HG03439 (cell line): ENCODE data around the gene DHCR24.
"Not testable (repeated sequence)": the region's sequence is repeated elsewhere in the genome, so short reads cannot be mapped to it uniquely, and the experiment has no call there.

Experiments used
- ATAC-seq: cut with Tn5 transposase; IDR thresholded peaks from one replicate; pipeline ENCODE4 v1.9.1; 2021; ENCODE audit warnings: mild to moderate bottlenecking, moderate library complexity; ENCODE audit not compliant: unreplicated experiment

DHCR24 gene, protein sequence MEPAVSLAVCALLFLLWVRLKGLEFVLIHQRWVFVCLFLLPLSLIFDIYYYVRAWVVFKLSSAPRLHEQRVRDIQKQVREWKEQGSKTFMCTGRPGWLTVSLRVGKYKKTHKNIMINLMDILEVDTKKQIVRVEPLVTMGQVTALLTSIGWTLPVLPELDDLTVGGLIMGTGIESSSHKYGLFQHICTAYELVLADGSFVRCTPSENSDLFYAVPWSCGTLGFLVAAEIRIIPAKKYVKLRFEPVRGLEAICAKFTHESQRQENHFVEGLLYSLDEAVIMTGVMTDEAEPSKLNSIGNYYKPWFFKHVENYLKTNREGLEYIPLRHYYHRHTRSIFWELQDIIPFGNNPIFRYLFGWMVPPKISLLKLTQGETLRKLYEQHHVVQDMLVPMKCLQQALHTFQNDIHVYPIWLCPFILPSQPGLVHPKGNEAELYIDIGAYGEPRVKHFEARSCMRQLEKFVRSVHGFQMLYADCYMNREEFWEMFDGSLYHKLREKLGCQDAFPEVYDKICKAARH

DNA sequence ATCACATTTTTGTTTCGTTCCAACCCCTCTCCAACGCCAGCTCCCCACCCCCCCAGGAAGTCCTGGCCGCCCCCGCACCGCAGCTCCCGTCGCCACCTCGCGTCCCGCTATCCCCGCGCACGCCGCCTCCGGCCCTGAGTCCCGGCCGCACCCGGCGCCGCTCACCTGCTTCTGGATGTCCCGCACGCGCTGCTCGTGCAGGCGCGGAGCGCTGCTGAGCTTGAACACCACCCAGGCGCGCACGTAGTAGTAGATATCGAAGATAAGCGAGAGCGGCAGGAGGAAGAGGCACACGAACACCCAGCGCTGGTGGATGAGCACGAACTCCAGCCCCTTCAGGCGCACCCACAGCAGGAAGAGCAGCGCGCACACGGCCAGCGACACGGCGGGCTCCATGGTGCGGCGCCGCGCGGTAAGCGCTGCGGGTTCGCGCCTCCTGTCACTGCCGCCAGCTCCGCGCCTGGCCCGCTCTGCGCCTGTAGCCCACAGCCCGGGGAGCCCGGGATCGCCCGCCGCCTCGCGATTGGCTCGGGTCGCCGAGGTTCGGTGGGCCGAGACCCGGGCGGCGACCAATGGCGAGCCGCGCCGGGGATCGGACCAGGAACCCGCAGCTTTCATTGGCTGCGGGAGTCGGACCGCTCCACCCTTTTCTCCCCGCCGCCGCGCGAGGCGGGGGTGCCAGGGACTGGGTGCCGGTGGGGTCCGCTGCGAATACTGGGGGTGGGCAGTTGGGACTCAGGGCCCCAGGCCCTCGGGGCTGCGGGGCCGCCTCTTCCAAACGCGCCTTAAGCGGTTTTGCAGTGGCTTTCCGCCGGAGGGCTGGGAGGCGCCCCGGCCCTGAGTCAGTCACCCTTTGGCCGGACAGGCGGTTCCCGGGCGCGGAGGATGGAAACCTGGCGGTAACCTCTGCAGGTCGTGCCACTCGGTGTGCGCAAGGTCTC is at the start of gene DHCR24:
DHCR24 (minus strand) TSS at position 472 of the 941 bp plus-strand sequence; CDS start at position 396, 76 bp downstream.
- peak; percentile 88 for ATAC-seq

GRCh38 chr1:54936791-54937190 is 49.8 kb upstream of the DHCR24 start:
- ATAC-seq, result no peak

DNA sequence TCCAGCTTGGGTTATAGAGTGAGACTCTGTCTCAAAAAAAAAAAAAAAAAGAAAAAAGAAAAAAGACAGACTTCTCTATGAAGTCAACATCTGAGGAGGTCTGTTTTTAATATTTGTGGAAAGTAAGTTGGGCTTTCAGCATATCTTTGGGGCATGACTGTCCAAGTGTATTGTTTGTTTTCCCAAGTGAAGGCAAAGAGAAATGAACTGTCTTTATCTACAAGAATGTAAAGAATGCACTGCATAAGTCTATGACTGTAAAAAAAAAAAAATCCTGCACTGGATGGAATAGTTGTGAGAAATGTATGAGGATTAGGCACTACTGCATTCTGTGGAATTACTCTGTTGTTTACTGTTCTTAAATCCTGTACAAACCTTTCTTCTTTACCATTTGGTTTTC is 47.9 kb upstream of the DHCR24 start:
- ATAC-seq, result no peak

GRCh38 chr1:54934081-54934480 is 47.1 kb upstream of the DHCR24 start:
- not testable (repeated sequence) for ATAC-seq

- no peak for ATAC-seq
Observed at GRCh38 chr1:54931275-54931840, 44.4 kb upstream of the DHCR24 start.

DNA sequence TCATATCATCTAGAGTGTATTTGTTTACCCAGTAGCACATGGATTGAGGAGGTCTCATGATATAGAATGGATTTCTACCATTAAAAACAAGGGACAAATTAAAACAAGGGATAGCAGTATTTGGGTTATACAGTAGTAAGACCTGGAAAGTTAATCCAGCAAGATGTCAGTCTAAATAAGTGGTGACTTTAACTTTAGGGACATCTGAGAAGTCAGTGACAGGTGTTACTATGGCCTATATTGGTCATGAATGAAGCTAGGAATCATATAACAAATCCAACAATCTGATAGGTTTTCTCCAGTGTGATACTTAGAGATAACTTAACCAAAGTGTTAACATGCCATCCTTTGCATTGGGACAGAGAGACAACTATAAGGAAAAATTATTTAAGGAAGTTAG is 42.7 kb upstream of the DHCR24 start:
- no peak for ATAC-seq

DNA sequence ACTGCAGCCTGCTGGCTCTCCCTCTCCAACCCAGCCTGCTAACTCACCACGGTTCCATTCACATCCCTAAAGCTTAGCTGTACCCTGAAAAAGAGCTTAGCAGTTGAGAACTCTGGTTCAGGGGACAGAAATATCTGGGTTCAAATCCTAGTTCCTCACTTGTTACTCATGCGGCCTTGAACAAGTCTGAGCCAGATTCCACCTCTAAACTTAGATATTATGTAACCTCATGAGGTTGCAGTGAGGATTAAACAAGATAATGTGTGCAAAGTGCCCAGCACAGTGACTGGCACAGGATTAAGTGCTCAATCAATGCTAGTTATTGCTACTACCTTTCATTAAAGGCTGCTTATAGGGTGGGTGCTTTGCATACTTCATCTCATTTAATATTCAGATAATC is 41.3 kb upstream of the DHCR24 start:
- no peak for ATAC-seq

DNA sequence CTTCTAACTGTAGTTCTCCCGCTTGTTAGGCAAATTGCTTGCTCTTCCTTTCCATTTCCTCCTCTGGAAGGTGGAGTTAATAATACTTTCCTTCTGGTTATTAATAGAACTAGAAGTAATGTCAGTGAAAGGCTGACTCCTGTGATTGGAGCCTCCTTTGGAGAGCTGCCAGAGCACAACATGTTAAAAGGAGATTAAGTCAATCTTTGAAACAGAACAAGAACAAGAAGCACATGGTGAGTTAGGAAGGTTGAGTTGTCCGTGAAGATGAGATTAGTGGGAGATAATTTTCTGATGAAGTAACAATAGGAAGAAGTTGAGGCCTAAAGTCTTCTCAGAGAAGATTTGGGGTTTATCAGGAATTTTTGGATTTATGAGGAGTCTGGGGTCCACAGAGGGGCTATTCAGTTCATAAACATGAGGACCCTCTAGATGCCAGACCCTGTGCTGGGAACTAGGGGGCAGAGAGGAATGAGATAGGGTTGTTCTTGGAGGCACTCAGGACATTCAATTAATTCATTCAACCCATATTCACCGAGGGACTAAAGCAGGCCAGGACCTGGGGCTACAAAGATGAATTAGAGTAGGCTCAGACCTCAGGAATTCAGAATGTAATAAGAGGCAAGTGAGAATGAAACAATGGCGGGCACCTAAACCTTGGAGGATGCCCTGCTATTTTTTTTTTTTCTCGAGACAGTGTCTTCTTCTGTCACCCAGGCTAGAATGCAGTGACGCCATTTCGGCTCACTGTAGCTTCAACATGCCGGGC is 40.7 kb upstream of the DHCR24 start:
- no peak for ATAC-seq

DNA sequence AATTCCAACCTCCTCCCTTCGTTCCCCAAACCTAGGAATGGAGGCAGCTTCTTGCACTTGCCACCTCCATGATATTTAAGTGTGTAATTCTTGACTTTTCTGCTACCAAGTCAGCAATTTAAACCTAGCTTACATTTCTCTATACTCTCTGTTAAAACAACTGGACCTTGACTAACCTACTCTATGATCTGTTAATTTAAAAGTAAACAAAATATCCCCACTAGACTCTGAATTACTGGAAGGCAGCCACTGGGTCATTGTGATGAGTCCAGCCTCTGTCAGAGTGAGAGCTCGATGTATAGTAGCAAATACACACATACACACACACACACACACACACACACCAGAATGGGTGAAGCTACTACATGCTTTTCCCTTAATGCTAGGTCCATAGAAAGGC is 40.0 kb upstream of the DHCR24 start:
- ATAC-seq, result no peak

DNA sequence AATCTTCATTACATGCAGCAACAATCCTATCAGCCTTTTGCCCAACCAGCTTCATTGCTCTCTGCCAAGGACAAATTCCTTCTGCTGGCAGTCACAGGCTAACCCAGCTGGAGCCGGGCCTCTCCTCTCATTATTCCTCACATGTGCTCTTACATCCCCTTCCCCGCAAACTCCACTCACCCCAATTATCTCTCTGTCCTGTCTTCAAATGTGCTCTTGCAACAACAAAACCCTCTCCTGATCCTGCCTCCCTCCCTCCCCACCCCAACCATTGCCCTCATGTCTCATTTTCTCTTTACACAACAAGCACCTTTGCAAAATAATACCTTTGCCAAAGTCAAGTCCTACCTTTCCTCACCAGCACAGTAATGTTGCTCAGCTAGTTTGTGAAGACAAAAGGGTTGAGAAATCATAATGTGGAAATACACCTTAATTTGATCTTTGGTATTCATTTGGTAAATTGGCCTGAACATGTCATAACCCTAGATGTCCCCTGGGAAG is 36.0 kb upstream of the DHCR24 start:
- no peak for ATAC-seq

DNA sequence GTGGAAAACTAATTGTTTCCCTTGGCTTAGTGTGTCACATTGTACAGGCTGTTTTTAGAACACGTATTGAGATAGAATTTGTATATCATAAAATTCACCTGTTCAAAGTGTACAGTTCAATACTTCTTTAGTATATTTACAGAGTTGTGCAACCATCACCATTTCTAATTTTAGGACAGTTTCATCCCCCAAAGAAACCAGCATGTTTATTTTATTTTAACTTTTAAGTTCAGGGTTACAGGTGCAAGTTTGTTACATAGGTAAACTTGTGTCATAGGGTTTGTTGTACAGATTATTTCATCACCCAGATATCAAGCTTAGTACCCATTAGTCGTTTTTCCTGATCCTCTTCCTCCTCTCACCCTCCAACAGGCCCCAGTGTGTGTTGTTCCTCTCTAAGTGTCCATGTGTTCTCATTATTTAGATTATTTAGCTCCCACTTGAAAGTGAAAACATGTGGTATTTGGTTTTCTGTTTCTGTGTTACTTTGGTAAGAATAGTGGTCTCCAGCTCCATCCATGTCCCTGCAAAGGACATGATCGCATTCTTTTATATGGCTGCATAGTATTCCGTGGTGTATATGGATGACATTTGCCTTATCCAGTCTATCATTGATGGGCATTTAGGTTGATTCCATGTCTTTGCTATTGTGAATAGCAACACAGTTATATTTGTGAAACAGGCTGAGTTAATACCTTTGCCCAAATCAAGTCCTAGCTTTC is 35.2 kb upstream of the DHCR24 start:
- ATAC-seq, result no peak

GRCh38 chr1:54919367-54920359 is 32.7 kb upstream of the DHCR24 start:
- no peak for ATAC-seq

- ATAC-seq, result not testable (repeated sequence)
Observed at GRCh38 chr1:54911076-54911475, 24.1 kb upstream of the DHCR24 start.

DNA sequence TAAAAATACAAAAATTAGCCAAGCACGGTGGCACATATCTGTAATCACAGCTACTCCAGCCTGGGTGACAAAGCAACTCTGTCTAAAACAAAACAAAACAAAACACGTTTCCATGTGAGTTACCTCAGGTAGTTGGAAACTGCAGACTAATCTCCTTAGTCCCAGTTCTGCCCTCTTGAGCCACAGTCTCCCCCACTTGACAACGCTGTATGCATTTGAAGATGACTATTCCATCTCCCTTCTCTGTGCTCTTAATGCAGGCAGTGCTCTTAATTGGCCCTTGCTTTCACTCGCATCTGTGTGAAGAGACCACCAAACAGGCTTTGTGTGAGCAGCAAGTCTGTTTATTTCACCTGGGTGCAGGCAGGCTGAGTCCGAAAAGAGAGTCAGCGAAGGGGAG is 19.6 kb upstream of the DHCR24 start:
- no peak for ATAC-seq

- no peak for ATAC-seq
Observed at GRCh38 chr1:54904476-54905048, 17.6 kb upstream of the DHCR24 start.

DNA sequence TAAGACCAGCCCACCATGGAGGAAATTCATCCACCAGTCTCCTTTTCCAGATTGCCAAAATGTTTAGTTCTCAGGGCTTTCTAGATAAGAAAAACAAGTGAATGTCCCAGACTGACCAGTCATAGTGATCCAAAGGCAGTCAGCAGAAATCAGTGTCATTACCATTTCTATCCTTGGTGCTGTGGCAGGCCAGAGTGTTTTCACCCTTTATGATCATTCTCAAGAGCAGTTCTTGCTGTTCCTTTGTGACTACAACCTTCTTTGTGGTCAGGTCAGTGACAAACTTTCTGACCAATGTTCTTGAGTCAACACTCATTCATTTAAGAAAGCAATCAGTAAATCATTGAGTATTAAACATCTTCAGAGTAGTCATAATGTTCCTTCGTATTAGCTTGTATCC is 7.3 kb upstream of the DHCR24 start:
- no peak for ATAC-seq

- no peak for ATAC-seq
Observed at GRCh38 chr1:54892586-54892985, 5.6 kb upstream of the DHCR24 start.

DNA sequence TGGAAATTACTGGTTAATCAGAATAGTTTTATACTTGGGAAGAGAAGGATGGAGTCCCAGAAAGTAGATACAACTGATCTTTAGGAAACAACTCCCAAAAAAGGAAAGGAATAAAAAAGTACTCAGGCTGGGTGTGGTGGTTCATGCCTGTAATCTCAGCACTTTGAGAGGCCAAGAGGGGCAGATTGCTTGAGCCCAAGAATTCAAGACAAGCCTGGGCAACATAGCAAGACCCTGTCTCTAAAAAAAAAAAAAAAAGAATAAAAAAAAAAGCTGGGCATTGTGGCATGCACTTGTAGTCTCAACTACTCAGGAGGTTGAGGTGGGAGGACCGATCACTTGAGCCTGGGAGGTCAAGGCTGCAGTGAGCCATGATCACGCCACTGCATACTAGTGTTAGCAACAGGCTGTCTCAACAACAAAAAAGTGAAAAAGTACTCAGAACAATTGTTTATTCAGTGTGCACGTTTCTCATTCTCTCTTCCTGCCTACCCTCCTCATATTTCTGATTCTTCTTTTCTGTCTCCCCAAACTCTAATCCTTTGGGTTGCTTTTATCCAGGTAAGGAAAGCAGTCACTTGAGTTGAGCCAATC is 2.2 kb upstream of the DHCR24 start:
- ATAC-seq, result no peak
